Heart right ventricle (tissue), 16 donors: ENCODE results near the gene PIGP. TPM values are rescaled to one million over a fixed set of nuclear protein-coding genes. Genes with fewer than 3 reads are reported as not detected.
"Not testable (repeated sequence)": the region's sequence is repeated elsewhere in the genome, so short reads cannot be mapped to it uniquely, and the experiment has no call there.

Source experiments
- ATAC-seq, 8 donors: fragments of 200-7000 bp; cut with Tn5 transposase; one replicate each; pipeline ENCODE4 v1.9.1; 2020; ENCODE audit warnings: mild to moderate bottlenecking in 8 of 8, moderate library complexity in 8 of 8, moderate number of reproducible peaks in 1 of 8
- DNase-seq, 2 donors: peaks; one replicate each; pipeline ENCODE4 v3.0.0-alpha.2; 2020
- H3K27ac ChIP-seq, 10 donors: fragments of 200-600 bp; sonication (generic) in 2 of 10; one replicate each; pipeline versions ENCODE4 v1.5.0 to v1.8.0; 2020 to 2022; ENCODE audit warnings: mild to moderate bottlenecking in 3 of 10
- H3K27me3 ChIP-seq, 7 donors: fragments of 200-600 bp; one replicate each; pipeline ENCODE4 v1.8.0; 2021 to 2022; ENCODE audit warnings: mild to moderate bottlenecking in 2 of 7
- H3K36me3 ChIP-seq, 9 donors: fragments of 200-600 bp; sonication (generic) in 1 of 9; one replicate each; pipeline versions ENCODE4 v1.5.0 to v1.8.0; 2020 to 2022; ENCODE audit warnings: mild to moderate bottlenecking in 2 of 9
- H3K4me1 ChIP-seq, 9 donors: fragments of 200-600 bp; sonication (generic) in 1 of 9; one replicate each; pipeline versions ENCODE4 v1.5.0 to v1.8.0; 2020 to 2022; ENCODE audit warnings: mild to moderate bottlenecking in 4 of 9
- H3K4me3 ChIP-seq, 10 donors: fragments of 200-600 bp; sonication (generic) in 2 of 10; one replicate each; pipeline versions ENCODE4 v1.5.0 to v1.8.0; 2020 to 2022; ENCODE audit warnings: mild to moderate bottlenecking in 7 of 10, moderate library complexity in 2 of 10
- H3K9me3 ChIP-seq, 11 donors: fragments of 200-600 bp in 10 of 11; sonication (generic) in 2 of 11; one replicate each; pipeline versions ENCODE4 v1.5.0 to v1.8.0; 2013 to 2022; ENCODE audit warnings: mild to moderate bottlenecking in 2 of 11, control low read depth in 1 of 11, moderate library complexity in 1 of 11
- CTCF ChIP-seq, 9 donors: fragments of 200-600 bp; sonication (generic) in 2 of 9; IDR thresholded peaks; one replicate each; pipeline versions ENCODE4 v1.5.0 to v1.8.0; 2021 to 2022; ENCODE audit warnings: antibody characterized with exemption in 9 of 9, mild to moderate bottlenecking in 5 of 9, moderate library complexity in 1 of 9
- WGBS, 2 donors: extraction: QIAGEN DNeasy Blood & Tissue Kit; methylation state at CpG; one replicate each; pipeline ENCODE4 v1.1.7; 2013; ENCODE audit warnings: inconsistent platforms in 1 of 2; 5-methylcytosine and 5-hydroxymethylcytosine counted together
- intact Hi-C, 10 donors: fragments of 100-400 bp; cut with DNase I; formaldehyde crosslinking; loops; one replicate each; pipeline versions ENCODE4 v1.11.1 to v1.14.2; 2022
- polyA plus RNA-seq, 2 donors: library from polyadenylated mRNA; stranded (reverse); fragments of 200-250 nt; gene quantifications; one replicate each; pipeline ENCODE4 v1.2.3, GENCODE V29; 2013
- total RNA-seq, 10 donors: library from RNA; stranded (reverse); fragmentation: NEBNext Ultra II Directional in 3 of 10; extraction: Animal tissue kit (Norgen Biotek cat#: 25700) in 3 of 10; gene quantifications; one replicate each; pipeline versions ENCODE4 v1.2.1 to v1.2.4, GENCODE V29; 2021 to 2023
- donor health status: Arrhythmogenic right ventricular cardiomyopathy.
- donor health status: ischemic (EF 13 %, LVEDD 7.1; RV severe dilation, severe dysfunction).
- donor health status: healthy with polysubstance abuse.
- donor health status: DM: no; HTN: yes; CAD: no.
- donor health status: DM: no; HTN: no; CAD: no.
- donor health status: ischemic (EF 25% LVEDD 6.9; RV normal size, moderate dysfunction).
- donor health status: ischemic (EF 25% LVEDD 5.7; RV mildly dilated, moderate dysfunction).
- donor health status: healthy.
- donor health status: DM: yes; HTN: yes; CAD: no.
- donor health status: Ischemic cardiomyopathy.
- donor health status: ischemic (EF 35%, LVEDD 5.7; RV mildly dilated, moderate dysfunction).
- donor health status: nonischemic (EF 11% LVEDD 7.7; RV severe dilation, severe dysfunction).
- donor health status: DM: yes; HTN: yes; CAD: no.
- donor health status: PGD.
- donor health status: ischemic (EF 29% LVEDD 5.4; RV normal size, mild dysfunction).
- donor health status: nonischemic (EF 23%, LVEDD 6.1; RV moderate dilation, normal function).

PIGP gene
- total and polyA plus RNA-seq, 12 donors: 24.5 to 41.8 (median 37.7) TPM

- WGBS, 2 donors: 64 to 72% methylated on average over 2 of the region's 2 CpGs
- ATAC-seq: no peak
- TF ChIP-seq CTCF (IDR thresholded peaks at IDR 0.05): no peak
- no peak overlapping the region for H3K27ac ChIP-seq
- DNase-seq: no peak
- intact Hi-C loops: no loop called here
- H3K4me3 ChIP-seq: no peak overlapping the region
- H3K4me1 ChIP-seq: peaks cover 0 to 10% (median 0%) of the 10 kb centered on the region in 9 donors
- no peaks in the 10 kb centered on the region for H3K27me3 ChIP-seq
- no peaks in the 10 kb centered on the region for H3K36me3 ChIP-seq
- no peaks in the 10 kb centered on the region for H3K9me3 ChIP-seq
Measured at GRCh38 chr21:37058261-37058660, 14.6 kb downstream of the PIGP start.

GRCh38 chr21:37057614-37058013 is 15.3 kb downstream of the PIGP start:
- Histone ChIP-seq H3K27ac (no peak overlapping the region), H3K27me3 (no peaks in the 10 kb centered on the region), H3K4me3 (no peak overlapping the region), H3K9me3 (no peaks in the 10 kb centered on the region), H3K36me3 (no peaks in the 10 kb centered on the region), H3K4me1 (peaks cover 0 to 10% (median 0%) of the 10 kb centered on the region in 9 donors)
- intact Hi-C loops: no loop called here
- DNase-seq (no peak), ATAC-seq (no peak)
- 88 to 91% methylated on average over 7 of the region's 7 CpGs for WGBS, 2 donors
- no peak for TF ChIP-seq CTCF (IDR thresholded peaks at IDR 0.05)

GRCh38 chr21:37055271-37055855 is 17.5 kb downstream of the PIGP start:
- Histone ChIP-seq H3K9me3 (no peaks in the 10 kb centered on the region), H3K27me3 (no peaks in the 10 kb centered on the region), H3K4me3 (no peak overlapping the region), H3K4me1 (peaks cover 0 to 5% (median 0%) of the 10 kb centered on the region in 9 donors), H3K36me3 (no peaks in the 10 kb centered on the region), H3K27ac (no peak overlapping the region)
- TF ChIP-seq CTCF (IDR thresholded peaks at IDR 0.05): no peak
- ATAC-seq: no peak
- WGBS, 2 donors: 92 to 93% methylated on average over 2 of the region's 2 CpGs
- no peak for DNase-seq
- intact Hi-C loops: no loop called here

- H3K27ac ChIP-seq, H3K4me1 ChIP-seq, H3K9me3 ChIP-seq, intact Hi-C loops, H3K4me3 ChIP-seq, H3K36me3 ChIP-seq, DNase-seq, ATAC-seq, H3K27me3 ChIP-seq: not testable (repeated sequence)
- 63 to 91% methylated on average over 3 of the region's 3 CpGs for WGBS, 2 donors
Measured at GRCh38 chr21:37049741-37050140, 23.1 kb downstream of the PIGP start.

GRCh38 chr21:37047079-37047478 is 25.8 kb downstream of the PIGP start:
- H3K4me1 ChIP-seq: no peaks in the 10 kb centered on the region
- WGBS, 2 donors: 95 to 98% methylated on average over 4 of the region's 4 CpGs
- no peaks in the 10 kb centered on the region for H3K36me3 ChIP-seq
- no peak for DNase-seq
- ATAC-seq: no peak
- peaks cover 0 to 2% (median 0%) of the 10 kb centered on the region in 7 donors for H3K27me3 ChIP-seq
- intact Hi-C loops: no loop called here
- no peaks in the 10 kb centered on the region for H3K9me3 ChIP-seq
- no peak overlapping the region for H3K27ac ChIP-seq
- H3K4me3 ChIP-seq: no peak overlapping the region
- TF ChIP-seq CTCF (IDR thresholded peaks at IDR 0.05): no peak
